KMS-11 (cell line): Measurements from ENCODE around the gene RFX7.
"Not testable (repeated sequence)": the region's sequence is repeated elsewhere in the genome, so short reads cannot be mapped to it uniquely, and the experiment has no call there.

ENCODE experiments used
- H2AFZ ChIP-seq: fragments of 200-600 bp; sonication (generic); 2 replicates; pipeline ENCODE4 v1.6.1; 2016; ENCODE audit warnings: antibody characterized with exemption, mixed run types, low read depth
- H3K27ac ChIP-seq: fragments of 200-600 bp; sonication (generic); 2 replicates; pipeline ENCODE4 v1.6.1; 2016; ENCODE audit warnings: mild to moderate bottlenecking, mixed run types
- H3K27me3 ChIP-seq: fragments of 200-600 bp; sonication (generic); 2 replicates; pipeline ENCODE4 v1.6.1; 2017; ENCODE audit warnings: mild to moderate bottlenecking, low read depth, mixed run types, moderate library complexity; ENCODE audit not compliant: insufficient read depth
- H3K36me3 ChIP-seq: fragments of 200-600 bp; sonication (generic); 2 replicates; pipeline ENCODE4 v1.6.1; 2017; ENCODE audit warnings: mild to moderate bottlenecking, mixed run types; ENCODE audit not compliant: insufficient read depth
- H3K4me1 ChIP-seq: fragments of 200-600 bp; sonication (generic); 2 replicates; pipeline ENCODE4 v1.6.1; 2016; ENCODE audit warnings: mild to moderate bottlenecking, low read depth, mixed run types; ENCODE audit not compliant: poor library complexity, severe bottlenecking
- H3K4me2 ChIP-seq: fragments of 200-600 bp; sonication (generic); 2 replicates; pipeline ENCODE4 v1.7.0; 2016; ENCODE audit warnings: mild to moderate bottlenecking, mixed run types
- H3K4me3 ChIP-seq: fragments of 200-600 bp; sonication (generic); IDR thresholded peaks from 2 replicates; pipeline ENCODE4 v1.6.1; 2017; ENCODE audit warnings: low read depth, low read length, mixed read lengths; ENCODE audit not compliant: insufficient read depth
- H3K79me2 ChIP-seq: fragments of 200-600 bp; sonication (generic); 2 replicates; pipeline ENCODE4 v1.6.1; 2016; ENCODE audit warnings: low read depth, mixed run types; ENCODE audit not compliant: insufficient read depth
- H3K9ac ChIP-seq: fragments of 200-600 bp; sonication (generic); 2 replicates; pipeline ENCODE4 v1.6.1; 2016; ENCODE audit warnings: mild to moderate bottlenecking, mixed run types
- H4K20me1 ChIP-seq: fragments of 200-600 bp; sonication (generic); 2 replicates; pipeline ENCODE4 v1.6.1; 2016; ENCODE audit warnings: mild to moderate bottlenecking, mixed run types; ENCODE audit not compliant: insufficient read depth
- CTCF ChIP-seq: fragments of 200-600 bp; sonication (generic); conservative IDR thresholded peaks from 2 replicates; pipeline ENCODE4 v1.6.1; 2017; ENCODE audit warnings: low read depth, mild to moderate bottlenecking, antibody characterized with exemption, low read length, moderate library complexity, mixed read lengths

RFX7 gene

DNA sequence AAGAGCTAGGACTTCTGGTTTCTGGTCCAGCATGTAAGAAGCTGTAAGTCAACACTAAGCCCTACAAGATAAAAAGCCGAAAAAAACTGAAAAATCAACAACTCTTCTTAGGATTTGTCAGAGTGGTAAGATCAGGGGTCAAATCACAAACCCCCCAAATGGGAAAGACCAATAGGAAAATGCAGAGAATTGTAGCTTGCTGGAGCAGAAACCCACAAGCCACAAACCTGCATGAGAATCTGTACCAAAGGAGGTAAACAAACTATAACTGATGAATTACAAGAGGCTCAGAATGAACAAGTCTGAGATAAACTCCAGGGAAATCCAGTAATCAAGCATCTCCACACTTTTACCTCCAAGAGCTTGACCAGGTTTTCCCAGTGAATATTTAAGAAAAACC is 36.0 kb downstream of the RFX7 start:
- Histone ChIP-seq H3K9ac (no peak overlapping the region), H3K4me2 (peak overlapping the region; percentile 62), H3K79me2 (peaks cover 48% of the 10 kb centered on the region), H3K36me3 (no peaks in the 10 kb centered on the region), H2AFZ (no peak overlapping the region), H3K27ac (no peak overlapping the region), H3K4me3 (no peak overlapping the region), H4K20me1 (peaks cover 29% of the 10 kb centered on the region), H3K4me1 (peaks cover 32% of the 10 kb centered on the region), H3K27me3 (no peaks in the 10 kb centered on the region)
- no peak for TF ChIP-seq CTCF

- no peak overlapping the region for H3K27ac ChIP-seq
- H3K27me3 ChIP-seq = no peaks in the 10 kb centered on the region
- H3K79me2 ChIP-seq = peaks cover 54% of the 10 kb centered on the region
- no peak overlapping the region for H3K4me3 ChIP-seq
- H2AFZ ChIP-seq = no peak overlapping the region
- peaks cover 29% of the 10 kb centered on the region for H4K20me1 ChIP-seq
- H3K36me3 ChIP-seq = no peaks in the 10 kb centered on the region
- H3K4me1 ChIP-seq = peaks cover 32% of the 10 kb centered on the region
- H3K9ac ChIP-seq = no peak overlapping the region
- peak overlapping the region; percentile 62 for H3K4me2 ChIP-seq
- TF ChIP-seq CTCF = no peak
Measured at GRCh38 chr15:56207092-56207491, 36.6 kb downstream of the RFX7 start.

- H3K4me3 ChIP-seq = no peak overlapping the region
- H3K27ac ChIP-seq = no peak overlapping the region
- no peak for TF ChIP-seq CTCF
Measured at GRCh38 chr15:56205061-56205876, 38.4 kb downstream of the RFX7 start.

DNA sequence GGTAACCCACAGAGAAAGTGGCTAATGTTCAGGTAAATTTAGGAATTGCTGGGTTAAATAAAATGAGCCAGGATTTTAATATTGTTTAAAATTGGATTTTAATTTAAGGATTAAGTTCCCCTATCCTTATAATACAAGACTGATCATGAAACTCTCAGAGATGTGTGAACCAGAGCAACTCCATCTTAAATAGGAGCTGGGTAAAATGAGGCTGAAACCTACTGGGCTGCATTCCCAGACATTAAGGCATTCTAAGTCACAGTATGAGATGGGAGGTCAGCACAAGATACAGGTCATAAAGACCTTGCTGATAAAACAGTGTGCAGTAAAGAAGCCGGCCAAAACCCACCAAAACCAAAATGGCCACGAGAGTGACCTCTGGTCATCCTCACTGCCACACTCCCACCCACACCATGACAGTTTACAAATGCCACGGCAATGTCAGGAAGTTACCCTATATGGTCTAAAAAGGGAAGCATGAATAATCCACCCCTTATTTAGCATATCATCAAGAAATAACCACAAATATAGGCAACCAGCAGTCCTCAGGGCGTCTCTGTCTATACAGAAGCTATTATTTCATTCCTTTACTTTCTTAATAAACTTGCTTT is 40.3 kb downstream of the RFX7 start:
- peaks cover 44% of the 10 kb centered on the region for H3K79me2 ChIP-seq
- H3K4me1 ChIP-seq = peaks cover 19% of the 10 kb centered on the region
- H3K4me3 ChIP-seq, H3K27ac ChIP-seq, H3K9ac ChIP-seq, H3K36me3 ChIP-seq, H3K4me2 ChIP-seq, H3K27me3 ChIP-seq, H2AFZ ChIP-seq: not testable (repeated sequence)
- H4K20me1 ChIP-seq = peaks cover 22% of the 10 kb centered on the region

More at GRCh38 chr15:56205061-56205876, 38.4 kb downstream of the RFX7 start:
- Histone ChIP-seq H4K20me1 (peaks cover 29% of the 10 kb centered on the region), H3K4me2 (no peak overlapping the region), H3K79me2 (peaks cover 49% of the 10 kb centered on the region), H3K27me3 (no peaks in the 10 kb centered on the region), H3K36me3 (no peaks in the 10 kb centered on the region), H3K4me1 (peaks cover 32% of the 10 kb centered on the region), H2AFZ (no peak overlapping the region), H3K9ac (no peak overlapping the region)

DNA sequence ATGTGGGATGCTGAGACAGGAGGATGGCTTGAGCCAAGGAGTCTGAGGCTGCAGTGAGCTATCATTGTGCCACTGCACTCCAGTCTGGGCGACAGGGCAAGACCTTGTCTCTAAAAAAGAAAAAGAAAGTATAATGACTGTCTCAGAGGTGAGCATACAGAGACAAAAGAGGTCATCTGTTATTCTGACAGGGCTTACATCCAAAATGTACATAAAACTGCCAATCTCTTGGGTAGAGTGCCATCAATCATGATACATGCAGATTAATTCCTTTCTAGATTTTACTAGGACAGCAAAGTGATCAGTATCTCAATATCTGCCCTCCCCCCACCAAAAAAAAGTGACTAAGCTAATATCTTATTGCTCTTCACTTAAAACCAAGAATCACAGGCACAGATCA is 41.0 kb downstream of the RFX7 start:
- H2AFZ ChIP-seq = no peak overlapping the region
- H3K27ac ChIP-seq = no peak overlapping the region
- H3K9ac ChIP-seq = no peak overlapping the region
- TF ChIP-seq CTCF = no peak
- H3K4me1 ChIP-seq = peaks cover 12% of the 10 kb centered on the region
- no peaks in the 10 kb centered on the region for H3K27me3 ChIP-seq
- H3K4me3 ChIP-seq = no peak overlapping the region
- peaks cover 40% of the 10 kb centered on the region for H3K79me2 ChIP-seq
- no peak overlapping the region for H3K4me2 ChIP-seq
- peaks cover 16% of the 10 kb centered on the region for H4K20me1 ChIP-seq
- H3K36me3 ChIP-seq = no peaks in the 10 kb centered on the region
